BJ (cell line): ENCODE measurements around the gene DCDC2C. TPM values are rescaled to one million over a fixed set of nuclear protein-coding genes. Genes with fewer than 3 reads are reported as not detected.

Experiments used
- CTCF ChIA-PET: fragments of 350-600 bp; formaldehyde crosslinking; extraction: SDS; loops from one replicate; lab custom pipeline; 2021; ENCODE audit warnings: antibody characterized with exemption, inconsistent platforms; lab: Yijun Ruan, JAX
- POLR2A ChIA-PET: fragments of 300-600 bp; sonication (Branson Sonifier 250); formaldehyde crosslinking; extraction: SDS; loops from one replicate; lab custom pipeline; 2021; ENCODE audit warnings: antibody characterized with exemption; lab: Charles Lee
- DNase-seq: peaks from one replicate; pipeline ENCODE4 v3.0.0-alpha.2; 2011; ENCODE audit warnings: low read depth
- H3K27me3 ChIP-seq: 2 replicates; pipeline ENCODE4 v1.6.0; 2011; ENCODE audit warnings: low read length; ENCODE audit not compliant: control insufficient read depth, insufficient read depth
- H3K36me3 ChIP-seq: 2 replicates; pipeline ENCODE4 v1.5.1; 2011; ENCODE audit warnings: low read length; ENCODE audit not compliant: control insufficient read depth, insufficient read depth
- H3K4me3 ChIP-seq: 2 replicates; pipeline ENCODE4 v1.5.1; 2011; ENCODE audit warnings: low read depth, mild to moderate bottlenecking, control low read depth, low read length
- CTCF ChIP-seq: IDR thresholded peaks from 2 replicates; pipeline ENCODE4 v1.5.1; 2011; ENCODE audit warnings: low read depth, mild to moderate bottlenecking, control low read depth, inconsistent platforms, low read length, moderate library complexity; ENCODE audit not compliant: insufficient read depth
- polyA plus RNA-seq: library from polyadenylated mRNA; depleted of rRNA; stranded (reverse); fragments of >200 nt; gene quantifications from 2 replicates; pipeline ENCODE4 v1.2.3, GENCODE V29; 2011

The DCDC2C gene
- polyA plus RNA-seq, 1 experiment = not detected

- CTCF ChIA-PET = no interaction called here
- no peaks in the 10 kb centered on the region for H3K36me3 ChIP-seq
- no peak overlapping the region for H3K4me3 ChIP-seq
- no peaks in the 10 kb centered on the region for H3K27me3 ChIP-seq
- POLR2A ChIA-PET = no interaction called here
- no peak for TF ChIP-seq CTCF
- no peak for DNase-seq
Observed at GRCh38 chr2:3839476-3839875, 136.1 kb downstream of the DCDC2C start.

GRCh38 chr2:3840611-3841155 lies 137.3 kb downstream of the DCDC2C start:
- CTCF ChIA-PET = no interaction called here

GRCh38 chr2:3847397-3848052 lies 144.2 kb downstream of the DCDC2C start:
- CTCF ChIA-PET = no interaction called here

More at GRCh38 chr2:3840611-3841155, 137.3 kb downstream of the DCDC2C start:
- H3K4me3 ChIP-seq = no peak overlapping the region
- no peak for DNase-seq
- H3K27me3 ChIP-seq = no peaks in the 10 kb centered on the region
- H3K36me3 ChIP-seq = no peaks in the 10 kb centered on the region
- POLR2A ChIA-PET = no interaction called here
- TF ChIP-seq CTCF = no peak

GRCh38 chr2:3848776-3849175 lies 145.4 kb downstream of the DCDC2C start:
- POLR2A ChIA-PET = no interaction called here
- TF ChIP-seq CTCF = no peak
- CTCF ChIA-PET = no interaction called here
- Histone ChIP-seq H3K27me3 (no peaks in the 10 kb centered on the region), H3K36me3 (no peaks in the 10 kb centered on the region), H3K4me3 (no peak overlapping the region)
- no peak for DNase-seq

More at GRCh38 chr2:3847397-3848052, 144.2 kb downstream of the DCDC2C start:
- no peak for TF ChIP-seq CTCF
- DNase-seq = no peak
- Histone ChIP-seq H3K36me3 (no peaks in the 10 kb centered on the region), H3K27me3 (no peaks in the 10 kb centered on the region), H3K4me3 (no peak overlapping the region)
- POLR2A ChIA-PET = no interaction called here

GRCh38 chr2:3849213-3849612 lies 145.8 kb downstream of the DCDC2C start:
- CTCF ChIA-PET = no interaction called here
- DNase-seq = no peak
- no peak for TF ChIP-seq CTCF
- POLR2A ChIA-PET = no interaction called here
- no peak overlapping the region for H3K4me3 ChIP-seq
- H3K27me3 ChIP-seq = no peaks in the 10 kb centered on the region
- no peaks in the 10 kb centered on the region for H3K36me3 ChIP-seq
